Measurements from ENCODE around the gene ZNF408.

Gene ZNF408

GRCh38 chr11:46738887-46739286, 38.1 kb downstream of the ZNF408 start:
- Histone ChIP-seq H3K9ac (ENCODE audit: low read depth, low read length) (no peak overlapping the region), H3K9me3 (ENCODE audit: insufficient read depth, low read depth, low read length) (no peaks in the 10 kb centered on the region), H3K27ac (ENCODE audit: low read length) (no peak overlapping the region), H3K27me3 (ENCODE audit: insufficient read depth, low read length) (no peaks in the 10 kb centered on the region), H3K36me3 (ENCODE audit: insufficient read depth, low read depth, low read length) (peaks cover 30% of the 10 kb centered on the region), H3K4me1 (ENCODE audit: insufficient read depth, low read length) (no peaks in the 10 kb centered on the region), H3K4me3 (ENCODE audit: low read length) (no peak overlapping the region)

- Histone ChIP-seq H3K4me3 (ENCODE audit: low read length) (no peak overlapping the region), H3K4me1 (ENCODE audit: insufficient read depth, low read length) (no peaks in the 10 kb centered on the region), H3K9ac (ENCODE audit: low read depth, low read length) (no peak overlapping the region), H3K27ac (ENCODE audit: low read length) (no peak overlapping the region), H3K36me3 (ENCODE audit: insufficient read depth, low read depth, low read length) (peaks cover 60% of the 10 kb centered on the region), H3K27me3 (ENCODE audit: insufficient read depth, low read length) (no peaks in the 10 kb centered on the region), H3K9me3 (ENCODE audit: insufficient read depth, low read depth, low read length) (no peaks in the 10 kb centered on the region)
Measured at GRCh38 chr11:46741600-46742484, 41.0 kb downstream of the ZNF408 start.

- Histone ChIP-seq H3K9me3 (ENCODE audit: insufficient read depth, low read depth, low read length) (no peaks in the 10 kb centered on the region), H3K27me3 (ENCODE audit: insufficient read depth, low read length) (no peaks in the 10 kb centered on the region), H3K4me3 (ENCODE audit: low read length) (no peak overlapping the region), H3K9ac (ENCODE audit: low read depth, low read length) (no peak overlapping the region), H3K36me3 (ENCODE audit: insufficient read depth, low read depth, low read length) (peaks cover 72% of the 10 kb centered on the region), H3K27ac (ENCODE audit: low read length) (no peak overlapping the region), H3K4me1 (ENCODE audit: insufficient read depth, low read length) (no peaks in the 10 kb centered on the region)
Measured at GRCh38 chr11:46743043-46743442, 42.2 kb downstream of the ZNF408 start.

GRCh38 chr11:46743693-46744339, 43.0 kb downstream of the ZNF408 start:
- Histone ChIP-seq H3K4me1 (ENCODE audit: insufficient read depth, low read length) (no peaks in the 10 kb centered on the region), H3K4me3 (ENCODE audit: low read length) (no peak overlapping the region), H3K27ac (ENCODE audit: low read length) (no peak overlapping the region), H3K9me3 (ENCODE audit: insufficient read depth, low read depth, low read length) (no peaks in the 10 kb centered on the region), H3K9ac (ENCODE audit: low read depth, low read length) (no peak overlapping the region), H3K27me3 (ENCODE audit: insufficient read depth, low read length) (no peaks in the 10 kb centered on the region), H3K36me3 (ENCODE audit: insufficient read depth, low read depth, low read length) (peaks cover 76% of the 10 kb centered on the region)

- H3K36me3 ChIP-seq (ENCODE audit: insufficient read depth, low read depth, low read length): peaks cover 89% of the 10 kb centered on the region
- H3K4me1 ChIP-seq (ENCODE audit: insufficient read depth, low read length): no peaks in the 10 kb centered on the region
- H3K9me3 ChIP-seq (ENCODE audit: insufficient read depth, low read depth, low read length): no peaks in the 10 kb centered on the region
- no peak overlapping the region for H3K9ac ChIP-seq (ENCODE audit: low read depth, low read length)
- no peak overlapping the region for H3K4me3 ChIP-seq (ENCODE audit: low read length)
- H3K27me3 ChIP-seq (ENCODE audit: insufficient read depth, low read length): no peaks in the 10 kb centered on the region
- H3K27ac ChIP-seq (ENCODE audit: low read length): no peak overlapping the region
Measured at GRCh38 chr11:46745328-46745727, 44.5 kb downstream of the ZNF408 start.

- Histone ChIP-seq H3K4me3 (ENCODE audit: low read length) (no peak overlapping the region), H3K27ac (ENCODE audit: low read length) (no peak overlapping the region), H3K9ac (ENCODE audit: low read depth, low read length) (no peak overlapping the region), H3K9me3 (ENCODE audit: insufficient read depth, low read depth, low read length) (no peaks in the 10 kb centered on the region), H3K27me3 (ENCODE audit: insufficient read depth, low read length) (no peaks in the 10 kb centered on the region), H3K4me1 (ENCODE audit: insufficient read depth, low read length) (no peaks in the 10 kb centered on the region), H3K36me3 (ENCODE audit: insufficient read depth, low read depth, low read length) (peaks cover 94% of the 10 kb centered on the region)
Measured at GRCh38 chr11:46745995-46746394, 45.2 kb downstream of the ZNF408 start.

- H3K27me3 ChIP-seq (ENCODE audit: insufficient read depth, low read length): no peaks in the 10 kb centered on the region
- H3K9ac ChIP-seq (ENCODE audit: low read depth, low read length): no peak overlapping the region
- peaks cover 92% of the 10 kb centered on the region for H3K36me3 ChIP-seq (ENCODE audit: insufficient read depth, low read depth, low read length)
- no peak overlapping the region for H3K27ac ChIP-seq (ENCODE audit: low read length)
- no peaks in the 10 kb centered on the region for H3K9me3 ChIP-seq (ENCODE audit: insufficient read depth, low read depth, low read length)
- H3K4me3 ChIP-seq (ENCODE audit: low read length): no peak overlapping the region
- H3K4me1 ChIP-seq (ENCODE audit: insufficient read depth, low read length): no peaks in the 10 kb centered on the region
Measured at GRCh38 chr11:46747150-46747549, 46.3 kb downstream of the ZNF408 start.
